HG03439 (cell line): ENCODE measurements around the gene NCDN.

Experiments
- ATAC-seq: cut with Tn5 transposase; IDR thresholded peaks from one replicate; pipeline ENCODE4 v1.9.1; 2021; ENCODE audit warnings: mild to moderate bottlenecking, moderate library complexity; ENCODE audit not compliant: unreplicated experiment

Gene NCDN

GRCh38 chr1:35589516-35590427 is 32.2 kb downstream of the NCDN start:
- no peak for ATAC-seq

GRCh38 chr1:35590476-35591040 is 33.0 kb downstream of the NCDN start:
- no peak for ATAC-seq

GRCh38 chr1:35591211-35591610 is 33.6 kb downstream of the NCDN start:
- ATAC-seq, result no peak

- no peak for ATAC-seq
Measured at GRCh38 chr1:35592991-35593769, 35.6 kb downstream of the NCDN start.

- no peak for ATAC-seq
Measured at GRCh38 chr1:35594005-35594760, 36.6 kb downstream of the NCDN start.

GRCh38 chr1:35595684-35596083 is 38.1 kb downstream of the NCDN start:
- no peak for ATAC-seq

- ATAC-seq, result no peak
Measured at GRCh38 chr1:35597870-35598269, 40.3 kb downstream of the NCDN start.

- no peak for ATAC-seq
Measured at GRCh38 chr1:35598895-35599294, 41.3 kb downstream of the NCDN start.

- no peak for ATAC-seq
Measured at GRCh38 chr1:35599411-35599810, 41.8 kb downstream of the NCDN start.

GRCh38 chr1:35600593-35600992 is 43.0 kb downstream of the NCDN start:
- ATAC-seq, result no peak

- ATAC-seq, result no peak
Measured at GRCh38 chr1:35603468-35603867, 45.9 kb downstream of the NCDN start.

- no peak for ATAC-seq
Measured at GRCh38 chr1:35603941-35604340, 46.3 kb downstream of the NCDN start.

GRCh38 chr1:35605071-35605866 is 47.7 kb downstream of the NCDN start:
- no peak for ATAC-seq

GRCh38 chr1:35605867-35606182 is 48.2 kb downstream of the NCDN start:
- ATAC-seq, result no peak

- no peak for ATAC-seq
Measured at GRCh38 chr1:35611655-35612054, 54.1 kb downstream of the NCDN start.

GRCh38 chr1:35615440-35615839 is 57.8 kb downstream of the NCDN start:
- ATAC-seq, result no peak
